AG04449 (cell line): ENCODE measurements around the gene AP5Z1.

ENCODE experiments used
- CTCF ChIA-PET: fragments of 350-600 bp; formaldehyde crosslinking; extraction: SDS; loops from one replicate; lab custom pipeline; 2021; ENCODE audit warnings: antibody characterized with exemption; lab: Yijun Ruan, JAX
- POLR2A ChIA-PET: fragments of 400-600, 350-600 bp; formaldehyde crosslinking; extraction: SDS; loops from one replicate; lab custom pipeline; 2020; ENCODE audit warnings: antibody characterized with exemption, inconsistent platforms; lab: Yijun Ruan, JAX
- DNase-seq: peaks from one replicate; pipeline ENCODE4 v3.0.0-alpha.2; 2010; ENCODE audit warnings: low read depth, low spot score
- H3K4me3 ChIP-seq: 2 replicates; pipeline ENCODE4 v1.5.1; 2011; ENCODE audit warnings: low read depth, mild to moderate bottlenecking, control low read depth, low read length
- CTCF ChIP-seq: IDR thresholded peaks from one replicate; pipeline ENCODE4 v1.5.1; 2011; ENCODE audit warnings: mild to moderate bottlenecking, moderate library complexity, low read length, control low read depth, inconsistent platforms; ENCODE audit not compliant: insufficient read depth; ENCODE audit errors: missing control alignments

The AP5Z1 gene

GRCh38 chr7:4808026-4808425 lies 32.6 kb downstream of the AP5Z1 start:
- no peak for TF ChIP-seq CTCF
- DNase-seq = no peak
- no peak overlapping the region for H3K4me3 ChIP-seq
- ChIA-PET CTCF (interaction anchor here (0.8 to 1.8 kb wide), 3 partner anchors 9 to 16 kb away, joined by 3 to 5 read pairs (median 5); no protein-coding TSS in a partner anchor), POLR2A (no interaction called here)

- CTCF ChIA-PET = interaction anchor here (0.8 to 1.8 kb wide), 3 partner anchors 9 to 16 kb away, joined by 3 to 5 read pairs (median 5); no protein-coding TSS in a partner anchor
- no peak for TF ChIP-seq CTCF
- POLR2A ChIA-PET = no interaction called here
- H3K4me3 ChIP-seq = no peak overlapping the region
- DNase-seq = no peak
Observed at GRCh38 chr7:4808565-4808964, 33.1 kb downstream of the AP5Z1 start.

- TF ChIP-seq CTCF = no peak
- no peak overlapping the region for H3K4me3 ChIP-seq
- POLR2A ChIA-PET = no interaction called here
- no peak for DNase-seq
- CTCF ChIA-PET = interaction anchor here (0.9 to 1.8 kb wide), 2 partner anchors 10 to 17 kb away, joined by 3 to 5 read pairs; no protein-coding TSS in a partner anchor
Observed at GRCh38 chr7:4809091-4809591, 33.7 kb downstream of the AP5Z1 start.

GRCh38 chr7:4809666-4810065 lies 34.2 kb downstream of the AP5Z1 start:
- CTCF ChIA-PET = interaction anchor here (0.9 to 1.8 kb wide), 2 partner anchors 10 to 18 kb away, joined by 3 to 5 read pairs; no protein-coding TSS in a partner anchor
- TF ChIP-seq CTCF = no peak
- POLR2A ChIA-PET = no interaction called here
- H3K4me3 ChIP-seq = no peak overlapping the region
- DNase-seq = no peak

DNA sequence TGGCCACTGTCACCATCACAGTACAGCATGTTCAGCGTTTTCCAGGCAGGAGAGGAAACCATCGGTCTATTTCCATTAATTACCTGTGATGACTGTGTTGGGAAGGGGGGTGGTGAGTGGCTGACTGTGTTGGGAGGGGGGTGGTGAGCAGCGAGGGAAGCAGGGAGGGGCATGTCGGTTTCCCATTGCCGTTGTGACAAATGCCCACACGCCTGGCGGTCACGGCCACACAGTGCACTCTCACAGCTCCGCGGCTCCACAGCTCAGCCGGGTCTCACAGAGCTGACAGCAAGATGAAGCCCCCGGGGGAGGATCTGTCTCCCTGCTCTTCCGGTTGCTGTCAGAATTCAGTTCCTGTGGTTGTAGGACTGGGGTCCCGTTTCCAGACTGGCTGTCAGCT lies 39.0 kb downstream of the AP5Z1 start:
- TF ChIP-seq CTCF = no peak
- H3K4me3 ChIP-seq = no peak overlapping the region
- ChIA-PET POLR2A (no interaction called here), CTCF (no interaction called here)
- no peak for DNase-seq

GRCh38 chr7:4815121-4815520 lies 39.7 kb downstream of the AP5Z1 start:
- no peak for DNase-seq
- CTCF ChIA-PET = no interaction called here
- H3K4me3 ChIP-seq = no peak overlapping the region
- TF ChIP-seq CTCF = no peak
- POLR2A ChIA-PET = no interaction called here
